Central memory CD4-positive, alpha-beta T cell (primary cell): ENCODE results near the gene ILDR2.

Experiments
- DNase-seq: peaks from one replicate; pipeline ENCODE4 v3.0.0; 2022
- total RNA-seq, 3 experiments: gene quantifications; one replicate each; lab custom pipeline; 2026; lab: John Stamatoyannopoulos, UW

ILDR2 gene, protein sequence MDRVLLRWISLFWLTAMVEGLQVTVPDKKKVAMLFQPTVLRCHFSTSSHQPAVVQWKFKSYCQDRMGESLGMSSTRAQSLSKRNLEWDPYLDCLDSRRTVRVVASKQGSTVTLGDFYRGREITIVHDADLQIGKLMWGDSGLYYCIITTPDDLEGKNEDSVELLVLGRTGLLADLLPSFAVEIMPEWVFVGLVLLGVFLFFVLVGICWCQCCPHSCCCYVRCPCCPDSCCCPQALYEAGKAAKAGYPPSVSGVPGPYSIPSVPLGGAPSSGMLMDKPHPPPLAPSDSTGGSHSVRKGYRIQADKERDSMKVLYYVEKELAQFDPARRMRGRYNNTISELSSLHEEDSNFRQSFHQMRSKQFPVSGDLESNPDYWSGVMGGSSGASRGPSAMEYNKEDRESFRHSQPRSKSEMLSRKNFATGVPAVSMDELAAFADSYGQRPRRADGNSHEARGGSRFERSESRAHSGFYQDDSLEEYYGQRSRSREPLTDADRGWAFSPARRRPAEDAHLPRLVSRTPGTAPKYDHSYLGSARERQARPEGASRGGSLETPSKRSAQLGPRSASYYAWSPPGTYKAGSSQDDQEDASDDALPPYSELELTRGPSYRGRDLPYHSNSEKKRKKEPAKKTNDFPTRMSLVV
- total RNA-seq: 1.1 to 13.1 (median 2.5) reads per million in 3 experiments

DNA sequence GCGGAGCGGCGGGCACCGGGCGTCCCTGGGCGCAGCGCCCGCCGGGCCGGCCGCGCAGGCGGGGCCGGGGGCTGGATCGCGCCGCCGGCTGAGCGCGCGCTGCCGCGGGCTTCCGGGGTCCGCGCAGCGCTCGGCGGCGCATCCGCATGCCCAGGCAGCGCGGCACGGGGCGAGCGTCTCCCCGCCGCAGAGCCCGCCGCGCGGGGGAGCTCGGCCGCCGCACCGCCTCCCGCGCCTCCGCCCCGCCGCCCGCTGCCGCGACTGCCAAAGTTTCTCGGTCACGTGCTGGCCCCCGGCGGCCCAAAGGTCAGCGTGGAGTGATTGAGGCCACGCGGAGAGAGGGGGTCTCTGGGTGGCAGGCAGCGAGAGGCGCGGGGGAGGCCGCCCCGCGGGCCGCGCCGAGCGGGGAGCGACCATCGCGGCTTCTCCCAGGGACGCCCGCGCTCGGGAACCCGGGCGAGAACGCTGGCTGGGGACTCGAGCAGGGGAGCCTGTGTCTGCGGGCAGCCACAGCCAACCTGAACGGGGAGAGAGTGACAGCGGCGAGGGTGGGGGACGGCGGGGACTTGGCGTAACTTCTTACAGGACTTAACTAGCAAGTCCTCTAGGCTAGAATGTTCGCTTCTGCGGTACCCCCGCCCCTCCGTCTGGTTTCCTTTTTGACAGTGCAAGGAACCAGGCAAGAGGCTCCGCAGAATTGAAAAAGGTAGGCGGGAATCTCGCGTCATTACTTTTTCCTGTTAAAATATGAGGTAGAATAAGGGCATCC is at the start of gene ILDR2:
ILDR2 (minus strand) TSS at position 180 of the 769 bp plus-strand sequence. CDS start 272 bp downstream, outside the sequence.
- peak; percentile 43 for DNase-seq

DNA sequence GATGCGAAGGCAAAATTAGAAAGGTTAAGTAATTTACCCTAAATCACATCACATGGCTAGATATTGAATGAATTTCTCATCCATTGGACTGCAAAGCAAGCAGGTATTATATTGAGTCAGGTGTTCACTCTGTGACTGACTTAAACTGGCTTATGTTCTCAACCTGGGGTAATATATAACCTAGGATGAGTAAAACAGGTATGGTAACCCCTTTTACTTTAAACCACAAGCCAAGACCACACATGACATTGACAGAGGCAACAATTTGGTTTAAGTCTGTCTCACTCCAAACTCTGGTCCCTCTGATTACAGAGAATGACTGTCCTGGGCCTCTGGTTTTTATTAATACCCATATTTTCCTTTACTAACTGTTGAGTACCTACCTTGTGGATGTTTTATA is 47.0 kb upstream of the ILDR2 start:
- DNase-seq: no peak

DNA sequence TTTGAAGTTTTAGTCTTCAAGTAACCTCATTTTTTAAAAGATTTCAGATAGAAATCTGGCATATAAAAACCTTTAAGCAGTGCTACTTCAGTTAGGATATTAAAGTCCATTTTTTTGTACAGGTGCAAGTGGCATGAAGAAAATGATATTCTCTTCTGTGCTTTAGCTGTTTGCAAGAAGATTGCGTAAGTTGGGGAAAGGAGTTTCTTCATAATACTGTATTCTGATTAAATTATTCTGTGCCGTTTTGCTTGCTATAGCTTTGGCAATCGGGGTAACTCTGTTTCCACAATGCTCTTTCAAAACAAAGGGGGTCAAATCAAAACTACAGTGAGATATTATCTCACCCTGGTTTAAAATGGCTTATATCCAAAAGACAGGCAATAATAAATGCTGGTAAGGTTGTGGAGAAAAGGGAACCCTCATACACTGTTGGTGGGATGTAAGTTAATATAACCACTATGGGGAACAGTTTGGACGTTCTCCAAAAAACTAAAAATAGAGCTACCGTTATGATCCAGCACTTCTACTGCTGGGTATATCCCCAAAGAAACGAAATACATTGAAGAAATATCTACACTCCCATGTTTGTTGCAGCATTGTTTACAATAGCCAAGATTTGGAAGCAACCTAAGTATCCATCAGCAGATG is 40.9 kb upstream of the ILDR2 start:
- DNase-seq: no peak

DNA sequence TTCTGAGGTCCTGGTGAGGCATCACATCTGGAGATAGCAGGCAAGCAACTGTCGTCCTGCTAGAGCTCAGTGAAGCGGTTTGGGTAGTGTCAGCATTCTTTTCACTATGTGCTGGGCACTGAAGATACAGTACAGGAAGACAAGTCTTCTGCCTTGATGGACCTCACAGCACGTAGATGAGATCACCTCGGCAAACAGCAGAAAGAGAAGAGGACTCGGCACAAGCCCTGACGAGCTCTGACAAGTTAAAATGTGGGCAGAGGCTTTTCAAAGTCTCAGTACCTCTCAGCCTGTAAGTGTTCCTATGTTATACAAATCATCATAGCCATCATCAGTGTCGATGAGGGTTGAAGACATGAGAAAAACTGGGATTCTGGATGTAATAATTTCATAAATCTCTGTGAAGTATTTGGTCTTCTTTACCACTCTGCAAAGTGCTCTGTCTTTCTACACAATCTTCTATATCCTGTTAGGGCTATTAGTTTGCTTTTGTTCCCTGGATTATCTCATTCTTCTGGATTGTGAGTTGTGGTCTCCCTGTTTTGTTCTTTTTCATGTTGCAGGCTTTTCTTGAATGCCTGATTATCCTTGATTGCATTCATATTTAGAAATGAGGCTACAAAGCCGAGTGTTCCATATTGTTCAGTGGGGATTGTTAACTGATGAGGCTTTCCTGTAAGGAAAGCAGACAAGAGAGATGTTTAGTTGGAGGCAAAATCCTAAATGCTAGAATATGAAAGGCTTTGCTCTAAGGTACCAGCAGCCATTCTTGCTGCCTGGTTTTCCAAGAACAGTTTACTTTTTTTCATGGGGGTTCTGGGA is 38.0 kb upstream of the ILDR2 start:
- DNase-seq: no peak

DNA sequence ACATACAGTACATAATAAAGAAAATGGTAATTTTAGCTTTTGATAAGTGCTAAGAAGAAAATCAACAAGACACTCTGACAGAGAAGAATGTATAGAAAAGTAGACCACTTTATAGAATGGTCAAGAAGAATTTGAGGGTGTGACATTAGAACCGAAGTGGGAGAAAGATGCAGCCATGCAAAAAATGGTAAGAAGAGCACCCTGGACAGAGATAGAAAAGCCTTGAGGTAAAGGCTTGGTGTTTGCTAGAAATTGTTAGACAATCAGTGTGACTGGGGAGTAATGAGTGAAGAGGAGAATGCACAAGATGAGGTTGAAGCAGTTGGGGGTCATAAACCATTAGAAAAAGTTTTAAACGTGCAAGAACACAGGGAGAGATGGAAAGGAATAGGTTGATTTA is 37.2 kb upstream of the ILDR2 start:
- no peak for DNase-seq

DNA sequence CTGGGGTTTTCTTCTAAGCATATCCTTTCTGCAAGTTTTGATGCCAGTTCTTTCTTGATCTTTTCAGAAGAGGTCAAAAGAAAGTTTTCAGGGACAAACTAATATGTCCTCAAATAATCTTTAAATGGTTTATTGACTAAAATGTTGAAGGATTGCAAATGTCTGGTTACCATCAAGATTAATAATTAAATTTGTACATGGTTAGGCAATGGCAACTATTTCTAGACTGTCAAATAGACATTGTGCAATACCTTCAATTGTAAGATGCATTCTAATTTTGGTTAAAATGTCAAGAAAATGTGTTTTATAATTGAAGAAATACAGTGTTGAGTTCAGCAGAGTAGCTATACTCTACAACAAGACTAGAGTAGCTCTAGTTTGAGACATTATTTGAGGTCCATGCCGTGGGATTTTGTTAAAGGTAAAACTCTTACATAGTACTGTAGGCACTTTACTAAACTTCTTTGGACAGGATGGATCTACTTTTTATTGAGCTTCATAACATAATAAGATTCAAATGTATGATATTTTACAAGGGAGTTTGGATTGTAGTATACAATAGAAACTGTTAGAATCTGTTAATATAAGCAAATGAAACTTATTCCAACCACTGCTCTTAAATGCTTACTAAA is 36.3 kb upstream of the ILDR2 start:
- no peak for DNase-seq

DNA sequence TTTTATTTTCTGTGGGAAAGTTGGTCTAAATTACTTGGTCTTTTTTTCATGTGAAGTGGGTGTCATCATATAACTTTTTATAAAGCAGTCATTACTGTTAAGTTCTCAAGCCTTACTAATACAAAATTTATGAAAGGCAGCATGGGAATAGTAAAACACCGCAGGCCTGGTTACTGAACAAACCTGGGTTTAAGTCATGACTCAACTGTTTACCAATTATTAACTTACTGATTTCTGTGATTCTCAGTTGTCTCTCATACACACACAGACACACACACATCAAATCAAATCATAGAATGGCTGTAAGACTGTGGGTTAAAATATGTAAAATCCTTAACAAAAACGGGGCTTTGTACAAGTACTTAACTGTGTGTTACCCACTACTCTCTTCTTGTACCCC is 28.4 kb upstream of the ILDR2 start:
- no peak for DNase-seq

DNA sequence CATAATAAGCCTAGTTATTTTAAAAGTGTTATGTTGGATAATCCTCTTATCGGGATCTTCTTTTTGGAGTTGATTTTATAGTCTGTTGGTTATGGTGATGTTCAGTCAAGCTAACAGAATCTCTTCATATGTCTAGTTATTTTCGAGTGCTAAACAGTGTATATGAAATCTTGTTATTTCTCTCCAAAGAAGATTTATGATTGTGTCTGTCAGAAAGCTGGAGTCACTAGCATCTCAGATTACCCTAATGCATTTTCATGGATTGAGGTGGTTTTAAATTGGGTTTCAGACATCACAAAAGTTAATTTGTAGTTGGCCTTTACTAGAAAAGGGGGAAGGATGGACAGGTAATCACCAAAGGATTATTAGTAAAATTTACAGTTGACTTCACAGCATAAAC is 27.0 kb upstream of the ILDR2 start:
- no peak for DNase-seq

DNA sequence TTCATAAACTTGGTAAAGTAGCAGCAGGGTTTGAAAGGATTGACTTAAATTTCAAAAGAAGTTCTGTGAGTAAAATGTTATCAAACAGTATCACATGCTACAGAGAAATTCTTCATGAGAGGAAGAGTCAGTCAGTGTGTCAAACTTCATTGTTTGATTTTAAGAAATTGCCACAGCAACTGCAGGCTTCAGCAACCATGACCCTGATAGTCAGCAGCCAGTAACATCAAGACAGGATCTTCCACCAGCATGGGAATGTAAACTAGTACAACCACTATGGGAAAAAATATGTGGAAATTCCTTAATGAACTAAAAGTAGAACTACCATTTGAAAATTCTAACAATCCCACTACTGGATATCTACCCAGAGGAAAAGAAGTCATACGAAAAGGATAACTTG is 25.2 kb upstream of the ILDR2 start:
- DNase-seq: no peak

DNA sequence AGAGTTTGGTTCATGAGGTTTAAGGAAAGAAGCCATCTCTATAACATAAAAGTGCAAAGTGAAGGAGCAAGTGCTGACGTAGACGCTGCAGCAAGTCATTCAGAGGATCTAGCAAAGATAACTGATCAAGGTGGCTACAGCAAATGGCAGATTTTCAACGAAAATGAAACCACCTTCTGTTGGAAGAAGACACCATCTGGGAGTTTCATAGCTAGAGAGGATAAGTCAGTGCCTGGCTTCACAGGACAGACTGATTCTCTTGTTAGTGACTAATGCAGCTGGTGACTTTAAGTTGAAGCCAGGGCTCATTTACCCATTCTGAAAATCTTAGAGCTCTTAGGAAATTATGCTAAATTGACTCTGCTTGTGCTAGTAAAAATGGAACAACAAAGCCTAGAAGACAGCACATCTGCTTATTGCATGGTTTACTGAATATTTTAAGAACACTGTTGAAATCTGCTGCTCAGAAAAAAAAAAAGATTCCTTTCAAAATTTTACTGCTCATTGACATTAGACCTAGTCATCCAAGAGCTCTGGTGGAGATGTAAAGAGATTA is 24.2 kb upstream of the ILDR2 start:
- DNase-seq: no peak

DNA sequence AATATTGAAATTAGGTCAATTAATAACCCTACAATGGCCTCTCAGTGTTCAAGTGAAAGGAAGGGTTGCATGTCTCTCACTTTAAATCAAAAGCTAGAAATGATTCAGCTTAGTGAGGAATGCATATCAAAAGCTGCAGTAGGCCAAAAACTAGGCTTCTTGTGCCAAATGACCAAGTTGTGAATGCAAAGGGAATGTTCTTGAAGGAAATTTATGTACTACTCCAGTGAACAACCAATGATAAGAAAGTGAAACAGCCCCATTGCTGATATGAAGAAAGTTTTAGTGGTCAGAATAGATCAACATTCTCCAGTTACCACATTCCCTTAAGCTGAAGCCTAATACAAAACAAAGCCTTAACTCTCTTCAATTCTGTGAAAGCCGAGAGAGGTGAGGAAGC is 23.7 kb upstream of the ILDR2 start:
- DNase-seq: no peak

DNA sequence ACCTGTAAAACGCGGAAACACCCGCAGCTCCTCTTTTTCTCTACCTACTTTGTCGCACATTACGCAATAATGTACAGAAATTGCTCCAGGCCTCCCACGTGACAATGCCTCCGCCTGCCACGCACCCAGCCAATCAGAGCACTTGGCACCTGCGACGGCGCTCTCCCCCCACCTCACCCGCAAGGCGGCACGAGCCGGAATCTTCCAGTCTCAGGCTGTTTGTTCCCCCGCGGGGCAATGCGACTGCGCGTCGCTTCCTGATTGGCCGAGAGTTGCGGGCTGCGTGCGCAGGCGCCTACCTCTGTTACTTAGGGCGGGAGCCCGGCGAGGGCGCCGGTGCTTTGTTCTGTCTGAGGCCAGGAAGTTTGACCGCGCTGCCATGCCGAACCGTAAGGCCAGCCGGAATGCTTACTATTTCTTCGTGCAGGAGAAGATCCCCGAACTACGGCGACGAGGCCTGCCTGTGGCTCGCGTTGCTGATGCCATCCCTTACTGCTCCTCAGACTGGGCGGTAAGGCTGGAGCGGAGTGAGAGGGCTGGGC is 13.7 kb upstream of the ILDR2 start, which contains the start of gene MAEL:
MAEL (plus strand) TSS at position 307 of the 542 bp plus-strand sequence; CDS start at position 380, 73 bp downstream.
- DNase-seq: no peak

DNA sequence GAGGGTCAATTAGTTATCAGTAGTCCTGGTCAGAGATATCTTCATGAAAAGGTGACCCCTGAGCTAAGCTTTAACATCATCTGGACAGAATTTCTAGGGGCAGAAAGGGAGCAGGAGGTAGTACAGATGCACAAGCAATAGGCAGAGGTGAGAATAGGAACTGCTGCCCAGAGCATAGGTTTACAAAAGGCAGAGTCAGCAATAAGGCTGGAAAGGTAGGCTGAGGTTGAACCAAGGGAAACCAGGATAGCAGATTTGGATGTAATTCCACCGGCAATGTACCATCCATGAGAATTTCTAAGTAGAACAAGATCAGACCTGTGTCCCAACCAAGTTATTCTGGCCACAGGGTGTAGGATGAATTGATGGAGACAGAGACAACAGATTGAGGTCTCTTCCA is 6.2 kb upstream of the ILDR2 start:
- no peak for DNase-seq

DNA sequence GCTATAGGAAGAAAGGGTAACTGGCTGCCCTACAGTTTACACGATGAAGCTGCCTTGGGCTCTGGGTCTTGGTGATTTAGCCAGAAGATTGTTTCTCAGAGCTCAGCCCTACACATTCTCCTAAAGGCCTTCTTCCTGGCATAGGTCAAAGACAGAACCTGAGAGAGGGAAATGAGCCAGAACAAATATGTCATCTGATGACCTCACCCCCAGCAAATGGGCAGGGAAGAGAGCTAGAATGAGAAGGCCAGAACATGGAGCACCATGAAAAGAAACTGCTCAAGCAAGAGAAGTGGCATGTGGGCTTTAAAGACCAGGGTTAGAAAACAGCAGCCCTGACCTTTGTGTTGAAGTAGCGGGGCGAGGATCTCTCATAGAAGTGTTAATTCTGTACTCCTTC is 5.5 kb upstream of the ILDR2 start:
- no peak for DNase-seq

DNA sequence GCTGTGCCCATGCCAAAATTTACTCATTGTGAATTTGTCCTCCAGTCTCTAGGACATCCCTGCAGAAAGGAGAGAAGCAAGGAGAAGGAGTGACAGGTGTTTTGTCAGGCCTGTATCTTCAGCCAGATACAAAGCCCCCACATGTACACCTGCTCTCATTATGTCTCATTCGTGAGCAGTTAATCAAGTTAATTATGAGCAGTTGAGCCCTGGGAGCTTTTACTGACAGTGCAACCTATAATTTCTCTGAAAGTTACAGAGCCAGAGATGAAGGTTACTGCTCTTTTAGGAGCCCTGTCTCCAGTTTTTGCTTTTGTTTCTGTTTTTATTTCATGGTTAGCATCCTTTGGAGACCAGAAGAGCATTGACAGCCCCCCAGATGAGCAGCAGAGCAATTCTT is 5.0 kb upstream of the ILDR2 start:
- no peak for DNase-seq

DNA sequence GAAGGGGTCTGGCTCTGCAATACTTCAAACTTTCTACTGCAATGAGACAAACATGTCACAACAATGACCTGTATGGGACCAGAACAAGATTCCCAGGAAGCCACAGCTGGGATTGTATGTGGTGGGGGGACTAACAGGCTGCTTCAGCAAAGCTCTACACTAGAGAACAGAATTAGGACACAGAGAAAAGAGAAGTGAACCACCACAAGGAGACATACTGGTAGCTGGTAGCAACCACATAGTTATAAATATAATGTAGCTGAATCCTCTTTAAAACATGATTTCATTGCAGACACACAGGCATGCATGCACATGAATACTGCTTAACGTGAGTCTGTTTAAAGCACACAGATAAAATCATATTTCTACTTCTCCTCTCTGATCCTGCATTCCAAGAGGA is 3.5 kb upstream of the ILDR2 start:
- no peak for DNase-seq

DNA sequence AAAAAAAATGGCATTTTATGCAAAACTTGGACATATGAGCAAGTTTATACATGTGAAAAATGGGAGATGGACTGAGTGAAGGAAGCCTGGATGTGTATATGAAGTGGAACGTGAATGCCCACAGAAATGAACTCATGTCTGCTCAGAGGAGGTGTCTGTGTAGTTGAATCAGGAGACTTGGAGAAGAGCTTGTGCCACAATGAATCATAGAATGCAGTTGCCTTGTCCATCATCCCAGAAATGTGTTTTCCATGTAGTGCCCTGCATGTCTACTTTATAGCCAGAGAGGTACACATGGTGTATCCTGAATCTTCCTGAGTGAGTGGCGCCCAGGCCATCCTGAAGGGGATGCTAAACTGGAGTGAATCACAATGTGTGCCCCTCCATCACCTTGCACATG is 2.6 kb upstream of the ILDR2 start:
- DNase-seq: no peak

DNA sequence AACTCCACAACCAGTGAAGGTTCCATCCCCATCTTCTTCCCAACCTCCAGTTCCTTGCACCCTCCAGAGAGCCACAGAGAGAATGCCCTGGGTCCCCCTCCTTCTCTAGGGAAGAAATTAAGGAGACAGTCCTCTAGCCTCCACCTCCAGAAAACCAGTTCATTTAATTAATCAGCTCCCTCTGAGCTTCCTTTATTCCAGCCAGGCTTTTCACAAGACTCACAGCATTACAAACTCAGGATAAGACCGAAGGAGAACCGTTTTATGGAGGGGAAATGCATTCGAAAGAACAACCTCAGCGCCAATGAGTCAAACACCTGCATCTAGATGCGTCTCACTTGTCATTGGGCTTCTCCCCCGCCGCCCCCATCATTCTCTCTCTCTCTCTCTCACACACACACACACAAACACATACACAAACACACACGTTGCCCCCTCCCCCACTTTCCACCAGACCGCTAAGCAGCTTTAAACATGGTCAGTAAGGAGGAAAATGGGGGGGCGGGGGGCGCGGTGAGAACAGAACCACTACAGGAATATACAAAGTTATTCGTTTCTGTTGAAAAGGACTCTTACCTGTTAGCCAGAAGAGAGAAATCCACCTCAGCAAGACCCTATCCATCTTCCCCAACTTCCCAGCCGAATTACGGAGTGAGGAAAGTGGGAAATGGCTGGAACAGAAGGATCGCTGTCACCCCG is 544 bp downstream of the ILDR2 start:
- no peak for DNase-seq

DNA sequence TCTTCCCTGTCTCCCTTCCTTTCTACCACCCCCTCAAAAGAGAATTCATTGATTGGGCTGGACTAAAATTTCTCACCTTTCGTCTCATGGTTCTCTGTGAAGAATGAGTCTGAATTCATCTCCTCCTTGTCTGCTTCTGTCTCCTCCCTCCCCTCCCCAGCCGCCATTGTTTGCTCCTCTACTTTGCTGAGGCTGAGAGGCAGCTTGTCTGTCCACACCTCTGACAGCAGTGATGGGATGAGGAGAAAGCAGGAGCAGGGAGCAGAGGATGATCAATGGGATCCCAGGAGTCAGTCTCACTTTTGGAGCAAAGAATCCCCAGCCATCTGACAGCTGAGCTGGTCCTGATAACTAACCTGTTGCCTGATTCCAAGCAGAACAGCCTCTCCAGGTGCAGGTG is 2.5 kb downstream of the ILDR2 start:
- no peak for DNase-seq

DNA sequence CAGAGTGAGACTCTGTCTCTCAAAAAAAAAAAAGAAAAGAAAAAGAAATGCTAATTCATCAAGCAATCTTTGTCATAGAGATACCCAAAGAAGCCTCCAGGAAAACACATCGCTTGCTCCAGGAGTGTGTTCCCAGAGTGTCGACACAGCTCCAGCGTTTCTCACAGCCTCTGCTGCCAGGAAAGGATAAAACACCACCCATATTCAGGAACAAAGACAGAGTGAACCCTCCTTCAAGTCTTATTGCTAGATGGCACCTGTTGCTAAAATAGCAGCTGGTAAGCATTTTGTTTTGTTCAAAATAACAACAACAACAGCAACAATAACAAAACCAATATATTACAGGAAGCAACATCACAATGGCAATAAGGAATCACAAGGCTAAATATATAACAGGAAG is 3.1 kb downstream of the ILDR2 start:
- DNase-seq: no peak
